Measurements from ENCODE around the gene EIF2S1.

GRCh38 chr14:67421356-67422224 lies 61.5 kb downstream of the EIF2S1 start:
- TF ChIP-seq CTCF (IDR thresholded peaks at IDR 0.05 in 8 of 11, conservative IDR thresholded peaks at IDR 0.05 in 3 of 11) (no peak), POLR2A (IDR thresholded peaks at IDR 0.05) (no peak), POLR2AphosphoS5 (IDR thresholded peaks at IDR 0.05) (no peak)

Data from spleen (tissue), 7 donors.